ENCODE measurements around the gene WDR20. TPM values are rescaled to one million over a fixed set of nuclear protein-coding genes. Genes with fewer than 3 reads are reported as not detected.

The WDR20 gene
- total RNA-seq, 1 donor from 2014 or later: 33.9 TPM

DNA sequence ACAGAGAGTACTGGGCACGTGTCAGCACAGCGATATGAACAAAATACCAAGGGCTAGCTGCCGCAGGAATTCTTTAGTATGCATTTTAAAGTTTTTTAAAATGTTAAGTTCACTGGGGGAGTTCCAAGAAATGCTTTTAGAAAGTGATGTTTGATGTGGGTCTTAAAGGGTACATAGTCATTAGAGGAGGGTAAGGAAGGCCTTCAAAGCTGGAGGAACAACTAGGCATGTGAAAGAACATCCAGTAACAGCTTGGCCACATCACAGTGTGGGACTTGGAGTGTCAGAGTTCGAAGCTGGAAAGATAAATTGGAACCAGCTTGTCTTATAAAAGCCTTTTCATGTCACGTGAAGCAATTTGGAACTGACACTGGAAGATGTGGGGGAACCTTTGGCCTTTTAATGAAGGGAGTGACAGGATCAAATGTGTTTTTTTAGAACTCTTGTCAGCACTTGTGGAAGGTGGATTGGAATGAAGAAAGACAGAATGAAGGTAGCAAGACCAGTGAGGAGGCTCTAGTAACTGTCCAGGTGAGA lies 57.7 kb downstream of the WDR20 start:
- DNase-seq (ENCODE audit: low spot score): no peak

DNA sequence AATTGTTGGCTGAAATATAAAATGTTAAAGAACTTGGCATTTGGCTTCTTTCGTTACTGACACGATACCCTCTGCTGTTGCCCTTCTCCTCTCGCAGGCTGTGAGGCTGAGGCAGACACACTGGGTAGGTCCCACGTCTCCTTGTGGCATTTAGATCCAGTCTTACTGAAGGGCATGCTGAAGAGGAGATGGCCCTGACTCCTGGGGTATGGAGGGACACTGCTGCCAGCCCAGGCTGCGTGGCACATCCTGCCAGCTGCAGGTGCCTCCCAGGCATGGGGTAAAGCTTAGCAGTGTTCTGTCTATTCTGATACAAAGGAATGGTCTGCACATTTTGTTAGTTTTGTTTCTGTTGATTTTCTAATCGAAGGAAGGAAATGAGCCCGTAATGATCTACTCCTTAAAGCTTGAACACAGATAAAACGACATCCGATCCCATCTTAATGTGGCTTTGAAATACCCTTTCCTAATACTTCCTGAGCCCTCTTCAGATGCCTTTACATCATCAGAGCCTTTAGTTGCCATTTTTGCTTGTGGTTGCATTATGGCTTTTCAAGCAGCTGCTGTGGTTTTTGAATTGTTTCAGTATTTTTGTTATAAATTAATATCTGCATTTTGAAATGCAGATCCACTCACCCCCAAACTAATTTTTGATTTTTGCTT lies 61.1 kb downstream of the WDR20 start:
- no peak for DNase-seq (ENCODE audit: low spot score)

DNA sequence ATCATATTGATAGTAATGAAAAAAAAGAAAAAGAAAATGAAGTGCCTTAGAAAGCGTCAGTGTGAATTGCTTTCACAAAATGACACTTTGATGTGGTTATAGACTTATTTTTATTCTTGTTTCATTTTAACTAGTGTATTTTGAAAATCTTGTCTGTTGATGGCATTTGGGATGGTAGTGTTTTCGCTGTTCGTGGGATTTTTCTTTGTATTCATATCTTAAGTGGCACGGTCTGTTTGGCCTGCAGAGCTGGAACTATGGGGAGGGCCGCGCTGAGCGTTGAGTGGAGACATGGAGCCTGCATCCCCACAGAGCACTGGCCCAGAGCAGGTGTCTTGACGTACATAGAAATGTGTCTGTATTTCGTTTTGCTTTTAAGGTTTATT lies 61.6 kb downstream of the WDR20 start:
- DNase-seq (ENCODE audit: low spot score): no peak

DNA sequence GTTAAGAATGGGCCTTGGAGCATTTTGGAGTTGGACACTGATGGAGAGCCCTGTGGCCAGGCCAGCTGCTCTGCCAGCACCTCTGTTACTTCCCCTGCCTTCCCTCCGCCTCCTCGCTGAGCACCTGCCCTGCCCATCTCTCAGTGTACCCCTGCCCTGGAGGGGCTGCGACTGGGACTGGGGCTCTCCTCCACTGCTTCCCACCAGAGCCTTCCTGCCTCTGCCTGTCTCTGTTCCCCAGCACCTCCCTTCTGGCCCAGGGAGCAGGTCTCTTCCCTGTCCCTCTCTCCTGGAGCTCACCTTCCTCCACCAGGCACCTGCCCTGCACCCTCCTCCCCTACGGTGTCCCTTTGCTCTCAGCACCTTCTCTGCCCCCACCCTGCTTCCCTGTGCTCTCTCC lies 62.1 kb downstream of the WDR20 start:
- no peak for DNase-seq (ENCODE audit: low spot score)

DNA sequence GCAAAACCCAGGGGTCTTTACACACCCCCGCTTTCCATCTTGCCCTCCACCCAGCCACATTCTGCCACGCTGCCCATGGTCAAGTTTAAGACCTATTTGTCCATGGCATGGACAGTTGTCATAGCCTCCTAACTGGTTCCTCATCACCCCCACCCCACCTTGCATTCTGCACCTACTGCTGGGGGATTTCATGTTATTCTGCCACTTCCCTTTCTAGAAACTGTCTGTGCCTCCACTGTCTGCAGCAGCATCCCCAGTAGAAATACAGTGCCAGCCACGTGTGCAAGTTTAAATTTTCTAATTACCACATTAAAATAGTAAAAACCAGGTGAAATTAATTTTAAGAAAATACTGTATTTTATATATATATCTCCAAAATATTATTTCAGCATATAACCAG lies 63.2 kb downstream of the WDR20 start:
- DNase-seq (ENCODE audit: low spot score): no peak

DNA sequence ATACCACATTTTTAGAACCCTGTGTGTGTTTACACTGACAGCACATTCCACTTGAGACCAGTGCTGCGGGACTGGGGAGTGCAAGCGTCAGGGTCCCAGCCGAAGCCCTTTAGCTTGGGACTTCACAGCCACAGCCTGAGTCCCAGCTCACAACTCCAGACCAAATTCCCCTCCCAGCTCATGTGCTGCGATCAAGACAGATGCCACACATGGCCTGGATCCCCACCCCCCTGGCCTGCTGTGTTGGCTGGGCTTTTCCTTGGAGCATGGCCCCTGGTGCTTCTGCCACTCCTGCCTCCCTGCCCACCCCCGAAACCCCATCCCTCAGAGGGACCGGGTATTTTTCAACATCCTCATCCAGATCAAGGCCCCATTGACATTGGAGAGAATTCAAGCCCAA lies 63.7 kb downstream of the WDR20 start:
- DNase-seq (ENCODE audit: low spot score): no peak

DNA sequence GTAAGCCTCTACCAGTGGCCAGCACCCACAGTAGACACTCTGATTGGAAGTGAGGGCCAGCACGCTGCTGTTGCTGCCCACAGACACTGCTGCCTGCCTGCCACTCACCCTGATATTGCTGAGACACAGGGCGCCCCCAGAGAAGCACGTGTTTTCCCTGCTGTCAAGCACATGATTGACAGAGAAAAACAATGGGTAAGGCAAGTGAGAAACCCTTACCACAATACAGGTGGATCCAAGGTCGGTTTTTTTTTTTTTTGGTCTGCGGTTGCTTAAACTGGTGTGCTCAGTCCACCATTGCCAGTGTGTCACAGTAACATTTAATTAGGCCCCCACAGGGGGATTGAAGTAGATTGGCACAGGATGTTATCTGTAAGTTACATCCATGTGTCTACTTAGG lies 65.9 kb downstream of the WDR20 start:
- no peak for DNase-seq (ENCODE audit: low spot score)

DNA sequence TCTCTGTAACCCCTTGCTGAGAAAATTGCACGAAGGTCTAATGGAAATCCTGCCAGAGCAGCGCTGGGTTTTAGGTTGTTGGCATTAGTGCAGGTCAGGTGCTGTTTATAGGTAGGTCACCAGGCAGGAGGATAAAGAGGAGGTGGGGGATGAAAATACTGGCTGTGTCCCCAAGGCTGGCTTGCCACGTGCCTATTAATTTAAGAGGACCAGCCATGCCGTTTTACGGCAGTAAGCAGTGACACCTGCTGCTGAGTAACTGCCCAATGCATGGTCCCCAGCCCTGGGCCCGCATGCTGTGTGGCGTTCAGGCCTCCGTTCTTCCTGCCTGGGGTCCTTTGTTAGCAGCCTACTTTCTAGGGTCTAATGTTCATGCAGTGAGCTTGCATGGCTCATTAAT lies 67.2 kb downstream of the WDR20 start:
- no peak for DNase-seq (ENCODE audit: low spot score)

DNA sequence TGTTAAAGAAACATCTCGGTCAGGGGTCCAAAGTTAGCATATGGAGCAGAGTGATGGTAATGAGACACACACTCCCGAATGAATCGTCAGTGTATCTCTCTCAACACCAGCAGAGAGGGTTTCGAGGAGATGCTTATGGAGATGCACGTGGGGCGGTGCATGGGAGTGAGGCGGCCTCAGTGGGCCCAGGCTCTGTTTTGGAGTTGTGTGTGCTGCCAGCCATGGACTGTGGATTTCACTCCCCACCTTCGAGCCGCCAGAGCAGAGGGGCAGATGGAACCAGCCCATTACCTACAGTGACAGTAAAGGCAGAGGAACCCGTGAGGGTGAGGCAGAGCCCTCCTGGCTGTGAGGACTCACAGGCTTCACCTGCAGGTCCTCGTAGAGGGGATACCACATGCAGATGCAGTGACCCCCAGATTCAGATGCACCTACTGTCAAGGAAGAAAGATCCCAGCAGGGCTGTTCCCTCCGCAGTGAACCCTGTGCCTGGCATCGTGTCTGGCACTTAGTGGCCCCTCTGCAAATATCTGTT lies 68.2 kb downstream of the WDR20 start:
- no peak for DNase-seq (ENCODE audit: low spot score)

DNA sequence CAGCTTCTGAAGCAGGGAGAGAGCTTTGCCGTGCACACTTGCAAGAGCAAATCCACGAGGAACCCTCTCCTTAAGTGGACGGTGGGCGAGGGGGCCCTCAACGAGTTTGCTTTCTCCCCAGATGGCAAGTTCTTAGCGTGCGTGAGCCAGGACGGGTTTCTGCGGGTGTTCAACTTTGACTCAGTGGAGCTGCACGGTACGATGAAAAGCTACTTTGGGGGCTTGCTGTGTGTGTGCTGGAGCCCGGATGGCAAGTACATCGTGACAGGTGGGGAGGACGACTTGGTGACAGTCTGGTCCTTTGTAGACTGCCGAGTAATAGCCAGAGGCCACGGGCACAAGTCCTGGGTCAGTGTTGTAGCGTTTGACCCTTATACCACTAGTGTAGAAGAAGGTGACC lies 69.0 kb downstream of the WDR20 start:
- DNase-seq (ENCODE audit: low spot score): no peak

DNA sequence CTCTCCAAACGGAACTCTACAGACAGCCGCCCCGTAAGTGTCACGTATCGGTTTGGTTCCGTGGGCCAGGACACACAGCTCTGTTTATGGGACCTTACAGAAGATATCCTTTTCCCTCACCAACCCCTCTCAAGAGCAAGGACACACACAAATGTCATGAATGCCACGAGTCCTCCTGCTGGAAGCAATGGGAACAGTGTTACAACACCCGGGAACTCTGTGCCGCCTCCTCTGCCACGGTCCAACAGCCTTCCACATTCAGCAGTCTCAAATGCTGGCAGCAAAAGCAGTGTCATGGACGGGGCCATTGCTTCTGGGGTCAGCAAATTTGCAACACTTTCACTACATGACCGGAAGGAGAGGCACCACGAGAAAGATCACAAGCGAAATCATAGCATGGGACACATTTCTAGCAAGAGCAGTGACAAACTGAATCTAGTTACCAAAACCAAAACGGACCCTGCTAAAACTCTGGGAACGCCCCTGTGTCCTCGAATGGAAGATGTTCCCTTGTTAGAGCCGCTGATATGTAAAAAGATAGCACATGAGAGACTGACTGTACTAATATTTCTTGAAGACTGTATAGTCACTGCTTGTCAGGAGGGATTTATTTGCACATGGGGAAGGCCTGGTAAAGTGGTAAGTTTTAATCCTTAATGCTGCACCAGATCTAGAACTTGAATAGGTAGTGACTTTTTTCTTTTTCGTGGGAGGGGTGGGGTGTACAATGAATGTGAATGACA lies 69.7 kb downstream of the WDR20 start:
- DNase-seq (ENCODE audit: low spot score): no peak

DNA sequence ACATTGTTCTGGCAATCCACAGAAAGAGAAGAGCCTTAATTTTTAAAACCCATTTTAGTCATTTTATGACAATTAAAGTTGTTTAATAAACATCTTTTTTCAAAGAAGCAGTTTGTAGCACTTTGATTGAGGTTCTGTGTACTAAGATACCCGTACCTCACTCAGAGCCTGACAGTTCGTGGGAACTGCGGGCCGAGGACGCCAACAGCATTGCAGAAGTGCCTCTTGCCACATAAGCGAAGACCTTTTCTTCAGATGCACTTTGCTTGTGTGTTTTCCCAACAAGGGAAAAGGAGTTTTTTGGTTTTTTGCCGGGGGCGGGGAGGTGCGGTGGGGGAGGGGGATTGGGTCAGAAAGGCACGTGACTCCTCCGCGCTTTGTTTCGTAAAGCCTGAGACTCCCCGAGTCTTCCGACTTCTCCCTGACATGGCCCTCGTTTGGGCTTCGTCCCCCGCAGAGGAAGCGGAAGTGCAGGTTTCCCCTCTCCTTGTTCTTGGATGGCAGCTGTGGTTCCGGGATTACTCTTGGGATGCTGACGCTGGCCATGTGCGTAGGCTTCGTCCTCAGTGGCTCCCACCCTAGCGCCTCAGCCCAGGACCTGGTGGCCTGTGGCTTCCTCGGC lies 70.8 kb downstream of the WDR20 start:
- DNase-seq (ENCODE audit: low spot score): no peak

DNA sequence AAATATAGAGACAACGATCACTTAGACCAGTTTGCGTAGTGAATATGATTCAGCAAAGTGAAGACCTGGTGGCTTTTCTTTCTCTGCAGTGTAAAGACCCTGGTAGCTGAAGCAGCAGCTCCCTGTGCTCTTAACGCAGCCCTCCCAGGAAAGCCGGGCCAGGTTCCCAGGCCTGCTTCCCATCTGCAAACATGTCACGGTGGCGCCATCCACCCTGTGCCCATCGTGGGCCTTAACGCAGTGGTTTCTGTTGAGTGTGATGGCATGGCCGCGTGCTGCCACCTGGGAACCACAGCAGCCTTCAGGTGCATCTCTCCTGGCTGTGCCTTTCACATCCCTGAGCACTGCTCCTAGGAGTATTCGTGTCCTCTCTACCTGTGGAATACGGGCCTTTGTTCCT lies 71.5 kb downstream of the WDR20 start:
- no peak for DNase-seq (ENCODE audit: low spot score)

DNA sequence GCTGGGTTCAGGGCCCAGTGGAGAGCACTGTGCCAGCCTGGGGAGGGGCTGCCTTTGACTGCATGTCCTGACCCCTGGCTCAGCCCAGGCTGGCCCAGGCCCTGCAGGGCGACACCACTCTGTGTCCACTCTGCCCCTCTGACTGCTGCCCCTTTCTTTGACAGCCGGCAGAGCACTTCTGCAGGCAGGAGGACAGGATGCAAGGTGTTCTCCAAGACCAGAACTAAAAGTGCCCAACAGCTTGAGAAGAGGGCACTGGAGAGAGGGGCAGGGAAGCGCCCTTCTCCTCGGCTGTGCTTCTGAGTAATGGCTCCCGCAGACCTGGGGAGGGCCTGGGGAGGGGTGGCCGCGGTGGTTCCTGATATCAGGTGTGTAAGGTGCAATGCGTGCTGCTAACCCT lies 72.7 kb downstream of the WDR20 start:
- no peak for DNase-seq (ENCODE audit: low spot score)

DNA sequence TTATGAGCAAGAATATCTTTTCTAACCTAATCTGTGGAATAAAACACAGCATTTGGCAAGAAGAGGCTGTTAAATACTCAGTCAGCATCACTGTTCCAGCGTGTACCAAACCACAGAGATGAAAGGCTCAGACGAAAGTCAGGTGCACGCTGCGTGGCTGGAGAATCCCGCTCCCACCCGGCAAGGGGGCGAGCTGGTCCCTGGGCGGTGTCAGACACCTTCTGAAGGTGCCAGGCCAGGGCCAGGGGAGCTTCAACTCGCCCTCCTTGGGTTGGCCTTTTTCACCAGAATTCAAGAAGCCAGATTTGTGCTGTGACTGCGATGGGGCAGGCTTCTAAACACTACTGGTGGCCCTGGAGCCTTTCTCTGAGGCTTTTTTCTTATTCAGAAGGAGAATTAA lies 73.1 kb downstream of the WDR20 start:
- DNase-seq (ENCODE audit: low spot score): no peak

DNA sequence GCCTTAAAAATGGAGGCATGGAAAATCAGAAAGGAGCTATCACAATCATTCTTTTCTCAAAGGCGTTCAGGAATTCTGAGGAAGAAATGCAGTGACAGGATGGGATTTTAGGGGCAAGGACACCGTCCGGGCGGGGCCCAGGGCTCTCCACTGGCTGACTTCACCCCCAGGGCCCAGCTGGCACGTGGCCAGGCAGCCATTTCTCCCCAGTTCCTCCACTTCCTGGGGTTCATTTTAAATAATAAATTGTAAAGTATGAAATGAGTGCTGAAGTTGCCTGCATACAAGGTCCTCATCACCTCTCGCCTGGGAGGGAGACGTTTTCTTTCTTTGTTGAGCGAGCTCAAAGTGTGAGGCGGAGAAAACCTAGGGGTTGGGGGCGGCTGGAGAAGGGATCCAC lies 73.8 kb downstream of the WDR20 start:
- DNase-seq (ENCODE audit: low spot score): no peak

DNA sequence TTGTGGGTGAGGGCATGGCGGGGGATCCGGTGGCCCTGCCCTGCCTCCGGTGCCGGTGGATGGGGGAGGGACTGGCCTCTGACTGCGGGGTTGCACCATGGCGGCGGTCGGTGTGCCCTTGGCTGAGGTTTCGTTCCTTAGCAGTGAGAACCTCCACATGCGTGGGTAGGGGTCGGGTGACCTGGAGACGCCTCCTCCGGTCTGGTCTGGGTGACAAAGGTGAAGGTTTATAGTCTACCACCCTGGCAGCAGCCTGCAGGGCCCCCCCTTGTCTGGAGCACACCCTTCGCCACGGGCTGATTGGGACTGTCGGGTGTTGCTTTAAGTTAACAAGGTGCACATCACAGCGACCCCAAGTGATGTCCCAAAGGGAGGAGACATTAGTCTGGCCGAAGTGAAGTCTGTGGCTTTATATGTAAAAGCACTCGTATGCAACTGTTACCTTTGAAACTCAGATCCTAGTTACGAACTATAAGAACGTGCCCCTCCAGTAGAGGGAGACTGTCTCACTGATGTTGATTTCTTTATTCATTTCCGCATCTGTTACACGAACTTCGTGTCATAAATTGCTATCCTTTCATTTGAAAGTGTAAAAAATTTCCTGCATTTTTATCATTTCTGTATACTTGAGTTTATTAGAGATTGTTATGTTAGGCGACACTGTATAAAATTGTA lies 74.4 kb downstream of the WDR20 start:
- no peak for DNase-seq (ENCODE audit: low spot score)

DNA sequence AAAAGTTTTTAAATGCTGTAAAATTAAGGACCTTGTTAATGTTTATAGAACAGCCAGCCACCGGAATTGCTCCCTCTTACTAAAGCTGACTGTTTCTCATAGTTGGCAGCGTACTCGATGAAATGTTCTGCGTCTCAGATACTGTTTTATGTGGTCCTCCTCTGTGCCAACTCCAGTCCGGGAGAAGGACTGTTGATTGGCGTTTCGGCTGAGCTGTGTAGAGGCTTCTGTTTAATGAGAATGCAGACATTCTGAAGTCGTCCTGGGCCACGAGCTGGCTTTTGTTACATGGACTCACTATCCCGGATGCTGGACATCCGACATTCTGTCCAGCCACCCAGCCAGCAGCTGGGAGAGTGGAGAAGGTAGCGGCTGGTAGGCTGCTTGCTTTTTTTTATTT lies 75.4 kb downstream of the WDR20 start:
- peak; percentile 73 for DNase-seq (ENCODE audit: low spot score)

DNA sequence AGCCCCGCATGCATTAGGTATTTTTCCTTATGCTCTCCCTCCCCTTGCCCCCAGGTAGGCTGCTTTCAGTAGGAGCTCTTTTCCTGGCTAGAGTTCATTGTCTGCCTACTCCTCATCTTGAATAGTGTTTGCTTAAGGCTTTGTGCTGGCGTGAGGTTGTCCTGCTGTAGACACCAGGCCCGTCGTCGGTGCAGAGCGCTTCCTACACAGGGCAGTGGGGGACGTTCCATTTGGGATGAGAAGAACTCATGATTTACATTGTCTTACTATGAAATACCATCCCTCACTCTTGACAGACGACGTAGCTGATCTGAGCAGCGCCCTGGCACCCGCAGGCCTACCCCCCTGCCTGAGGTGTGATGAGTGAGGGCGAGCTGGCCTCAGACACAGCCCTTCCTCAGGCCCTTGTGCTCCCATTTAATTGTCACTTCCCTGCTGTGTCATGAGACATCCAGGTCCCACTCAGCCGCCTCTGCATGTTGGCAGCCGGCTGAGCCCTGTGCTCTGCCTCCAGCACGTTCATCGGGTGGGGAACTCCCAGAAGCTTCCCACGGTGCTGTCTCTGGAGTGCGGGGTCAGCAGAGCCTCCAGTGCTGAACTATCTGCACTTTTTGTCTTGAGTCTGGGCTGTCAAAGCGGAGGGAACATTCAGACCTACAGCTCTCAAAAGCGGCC lies 76.0 kb downstream of the WDR20 start:
- DNase-seq (ENCODE audit: low spot score): no peak

DNA sequence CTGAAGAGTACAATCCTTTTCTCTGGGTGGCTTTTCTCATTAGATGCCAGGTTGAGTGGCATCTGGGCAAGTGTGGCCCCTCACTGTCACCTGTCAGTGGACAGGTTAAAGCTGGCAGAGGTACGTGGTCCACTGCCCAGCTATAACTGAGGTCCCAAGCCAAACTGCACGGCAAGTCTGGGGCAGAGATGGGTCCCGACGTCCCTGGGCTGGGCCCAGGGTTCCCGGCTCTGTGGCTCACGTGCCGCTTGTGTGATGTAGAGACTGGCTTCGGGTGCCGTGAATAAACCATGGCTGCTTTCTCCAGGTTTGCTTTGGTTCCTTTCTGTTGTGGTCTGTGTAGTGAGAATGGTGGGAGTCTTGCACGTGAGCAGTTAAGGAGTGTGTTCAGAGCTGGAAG lies 77.7 kb downstream of the WDR20 start:
- no peak for DNase-seq (ENCODE audit: low spot score)

DNA sequence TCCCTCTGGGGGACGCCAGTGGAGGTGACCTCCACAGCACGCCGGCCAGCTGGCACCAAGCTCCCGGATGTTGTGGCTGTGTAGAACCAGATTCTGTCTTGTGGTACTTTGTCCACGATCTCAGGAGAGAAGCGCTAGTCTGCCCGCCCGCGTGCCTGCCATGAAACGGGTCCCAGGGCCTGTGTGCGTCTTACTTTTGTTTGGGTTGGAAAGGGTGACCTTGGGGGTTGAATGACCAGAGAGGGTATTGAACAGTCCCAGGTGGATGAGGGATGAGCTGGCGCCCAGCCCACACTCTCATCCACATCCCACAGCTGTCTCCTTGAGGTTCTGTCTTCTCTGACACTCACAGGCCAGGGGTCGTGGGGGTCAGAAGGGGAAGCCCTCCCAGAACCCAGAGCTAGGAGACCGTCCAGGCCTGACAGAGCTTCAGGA lies 78.3 kb downstream of the WDR20 start:
- DNase-seq (ENCODE audit: low spot score): no peak
